HepG2 (cell line): ENCODE results near the gene NEDD8. TPM values are rescaled to one million over a fixed set of nuclear protein-coding genes. Genes with fewer than 3 reads are reported as not detected.

ENCODE experiments used
- BORCS8-MEF2B ChIP-seq: sonication (generic); formaldehyde crosslinking; IDR thresholded peaks from 2 replicates; pipeline ENCODE4 v1.8.0; 2022; ENCODE audit warnings: mild to moderate bottlenecking, missing genetic modification reagents
- EEA1 ChIP-seq: sonication (generic); formaldehyde crosslinking; IDR thresholded peaks from 2 replicates; pipeline ENCODE4 v1.5.1; 2020; ENCODE audit warnings: mild to moderate bottlenecking, missing genetic modification reagents, borderline replicate concordance
- FOXA1 ChIP-seq, 2 experiments: fragments of 450-650 bp in 1 of 2; sonication (generic) in 1 of 2; formaldehyde crosslinking in 1 of 2; IDR thresholded peaks; 2 replicates each; pipeline versions ENCODE4 v1.4.0 to v1.6.1; 2016 to 2020; ENCODE audit warnings: missing genetic modification reagents in 1 of 2
- KDM2A ChIP-seq: sonication (generic); formaldehyde crosslinking; IDR thresholded peaks from 2 replicates; pipeline ENCODE4 v1.4.0; 2020; ENCODE audit warnings: low read depth, missing genetic modification reagents, borderline replicate concordance
- MAX ChIP-seq: IDR thresholded peaks from 2 replicates; pipeline ENCODE4 v1.6.1; 2012; ENCODE audit warnings: inconsistent platforms
- NFRKB ChIP-seq: fragments of 450-650 bp; IDR thresholded peaks from 2 replicates; pipeline ENCODE4 v1.6.1; 2017
- NR2F2 ChIP-seq: IDR thresholded peaks from 2 replicates; pipeline ENCODE4 v1.6.1; 2012; ENCODE audit warnings: low read depth, inconsistent platforms, borderline replicate concordance
- POLR2A ChIP-seq, 2 experiments: IDR thresholded peaks; 2 replicates each; pipeline ENCODE4 v1.6.1; 2011; ENCODE audit warnings: low read depth in 2 of 2, low read length in 2 of 2, mild to moderate bottlenecking in 1 of 2, moderate library complexity in 1 of 2; ENCODE audit not compliant: insufficient read depth in 1 of 2
- PTBP1 ChIP-seq: fragments of 200-400 bp; formaldehyde crosslinking; IDR thresholded peaks from 2 replicates; pipeline ENCODE4 v1.6.1; 2018; ENCODE audit warnings: low read length, low read depth; ENCODE audit not compliant: poor library complexity, severe bottlenecking
- SMYD3 ChIP-seq: sonication (generic); formaldehyde crosslinking; IDR thresholded peaks from 2 replicates; pipeline ENCODE4 v1.8.1; 2023; ENCODE audit warnings: mild to moderate bottlenecking, missing genetic modification reagents
- SOX6 ChIP-seq, 2 experiments: fragments of 450-650 bp in 1 of 2; sonication (generic) in 1 of 2; formaldehyde crosslinking in 1 of 2; IDR thresholded peaks; 2 replicates each; pipeline versions ENCODE4 v1.4.0 to v1.6.1; 2017 to 2020; ENCODE audit warnings: antibody characterized with exemption in 1 of 2, mild to moderate bottlenecking in 1 of 2, missing genetic modification reagents in 1 of 2
- TOPORS ChIP-seq: sonication (generic); formaldehyde crosslinking; IDR thresholded peaks from 2 replicates; pipeline ENCODE4 v1.8.0; 2023; ENCODE audit warnings: mild to moderate bottlenecking, missing genetic modification reagents
- ZNF17 ChIP-seq: sonication (generic); formaldehyde crosslinking; IDR thresholded peaks from 2 replicates; pipeline ENCODE4 v1.5.0; 2020; ENCODE audit warnings: mild to moderate bottlenecking, missing genetic modification reagents
- ZNF275 ChIP-seq: sonication (generic); formaldehyde crosslinking; IDR thresholded peaks from 2 replicates; pipeline ENCODE4 v1.8.0; 2022; ENCODE audit warnings: missing genetic modification reagents, mild to moderate bottlenecking, inconsistent platforms, borderline replicate concordance
- ZNF383 ChIP-seq: sonication (generic); formaldehyde crosslinking; IDR thresholded peaks from 2 replicates; pipeline ENCODE4 v1.4.0; 2020; ENCODE audit warnings: missing genetic modification reagents, mild to moderate bottlenecking, borderline replicate concordance
- ZNF619 ChIP-seq: sonication (generic); formaldehyde crosslinking; IDR thresholded peaks from 2 replicates; pipeline ENCODE4 v1.4.0; 2020; ENCODE audit warnings: mild to moderate bottlenecking, missing genetic modification reagents
- ZNF83 ChIP-seq: sonication (generic); formaldehyde crosslinking; IDR thresholded peaks from 2 replicates; pipeline ENCODE4 v1.4.0; 2020; ENCODE audit warnings: missing genetic modification reagents, mild to moderate bottlenecking, borderline replicate concordance
- polyA plus RNA-seq, 8 experiments: library from polyadenylated mRNA; depleted of rRNA in 3 of 8; stranded (reverse) in 7 of 8; unstranded in 1 of 8; fragments of >200 nt; fragmentation: Illumina TruSeq in 4 of 8; extraction: Trizol in 4 of 8; gene quantifications; 2 replicates each; pipeline versions ENCODE4 v1.2.1 to v1.2.3, GENCODE V29; 2011 to 2016; ENCODE audit warnings: low read depth in 4 of 8, missing spikeins in 1 of 8, mixed read lengths in 1 of 8; ENCODE audit not compliant: insufficient read depth in 1 of 8
- total RNA-seq, 5 experiments: library from RNA; depleted of rRNA; stranded (reverse); fragments of >200 nt; fragmentation: Illumina TruSeq; extraction: Trizol; gene quantifications; 2 replicates each; pipeline ENCODE4 v1.2.3, GENCODE V29; 2016; ENCODE audit warnings: low read depth in 1 of 5
- TF ChIP-seq, protein P1 (sequence below): sonication (generic); formaldehyde crosslinking; IDR thresholded peaks from 2 replicates; pipeline ENCODE4 v1.4.0; 2020; ENCODE audit warnings: missing genetic modification reagents, borderline replicate concordance
- TF ChIP-seq, protein P2 (sequence below): sonication (generic); formaldehyde crosslinking; IDR thresholded peaks from 2 replicates; pipeline ENCODE4 v1.5.0; 2020; ENCODE audit warnings: mild to moderate bottlenecking, missing genetic modification reagents
- TF ChIP-seq, protein P3 (sequence below): IDR thresholded peaks from 2 replicates; pipeline ENCODE4 v1.6.1; 2012; ENCODE audit warnings: low read length, improper control_type of control experiment

The NEDD8 gene
- total and polyA plus RNA-seq, 2 of the 13 experiments (the other 11 are each of a cell fraction or from before 2014, with no cell fraction given) = 535 to 713 TPM

DNA sequence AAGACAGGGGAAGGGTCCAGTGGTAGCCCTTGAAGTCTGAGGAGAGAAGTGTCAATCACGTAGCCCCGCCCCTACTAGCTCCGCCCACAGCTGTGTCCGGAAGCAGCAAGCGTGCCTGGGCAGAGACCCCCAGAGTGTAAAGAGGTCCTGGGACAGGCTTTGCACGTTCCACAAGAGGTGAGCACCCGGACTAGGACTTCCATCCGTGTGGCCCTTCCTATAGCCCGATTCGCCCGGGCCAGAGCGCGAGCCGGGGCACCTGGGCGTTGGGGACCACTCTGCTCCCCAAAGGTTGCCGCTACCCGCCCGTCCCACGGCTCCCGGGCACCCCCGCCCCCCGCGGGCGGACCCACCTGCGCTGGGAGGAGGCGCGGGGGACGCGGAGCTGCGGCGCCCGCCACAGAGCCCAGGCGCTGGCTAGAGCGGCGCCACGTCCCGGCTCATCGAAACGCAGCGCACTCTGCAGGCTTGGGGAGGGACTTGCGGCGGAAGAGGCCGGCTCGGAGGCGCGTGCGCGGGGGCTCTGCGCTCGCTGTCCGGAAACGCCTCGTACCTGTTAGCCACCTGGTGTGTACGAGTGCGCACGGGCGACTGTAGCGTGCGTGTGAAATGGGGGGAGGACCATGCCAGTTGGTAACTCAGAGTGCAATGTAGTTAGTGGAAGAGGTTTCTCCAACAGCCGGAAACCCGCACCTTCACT, 39.1 kb upstream of the NEDD8 start, which contains the start of gene RABGGTA (continued):
- TF ChIP-seq KDM2A (peak; percentile 99), ZNF275 (CRISPR knock-in tag) (peak; percentile 100), BORCS8-MEF2B (CRISPR knock-in tag) (peak; percentile 99), ZNF619 (CRISPR knock-in tag) (peak; percentile 99), ZNF83 (CRISPR knock-in tag) (peak; percentile 97), MAX (no peak), NFRKB (no peak), EEA1 (peak; percentile 98), SOX6 (IDR thresholded peaks at IDR 0.05) (no peak), SOX6 (CRISPR knock-in tag; IDR thresholded peaks at IDR 0.05) (peak; percentile 76), PTBP1 (no peak), ZNF17 (peak; percentile 56; the same call in 1 of the 2 replicates), FOXA1 (IDR thresholded peaks at IDR 0.05) (no peak), FOXA1 (CRISPR knock-in tag; IDR thresholded peaks at IDR 0.05) (peak; percentile 84), ZNF383 (CRISPR knock-in tag) (no peak; the same call in none of the 2 replicates), NR2F2 (no peak), SMYD3 (CRISPR knock-in tag) (peak; percentile 100), POLR2A (IDR thresholded peaks at IDR 0.05; ENCODE audit: insufficient read depth in 1 of 2, low read depth in 2 of 2, low read length in 2 of 2) (peak in 1 of 2 experiments; percentile 96; a peak in 2 of 4 replicates), TOPORS (CRISPR knock-in tag) (peak; percentile 99)
- TF ChIP-seq, protein P1, sequence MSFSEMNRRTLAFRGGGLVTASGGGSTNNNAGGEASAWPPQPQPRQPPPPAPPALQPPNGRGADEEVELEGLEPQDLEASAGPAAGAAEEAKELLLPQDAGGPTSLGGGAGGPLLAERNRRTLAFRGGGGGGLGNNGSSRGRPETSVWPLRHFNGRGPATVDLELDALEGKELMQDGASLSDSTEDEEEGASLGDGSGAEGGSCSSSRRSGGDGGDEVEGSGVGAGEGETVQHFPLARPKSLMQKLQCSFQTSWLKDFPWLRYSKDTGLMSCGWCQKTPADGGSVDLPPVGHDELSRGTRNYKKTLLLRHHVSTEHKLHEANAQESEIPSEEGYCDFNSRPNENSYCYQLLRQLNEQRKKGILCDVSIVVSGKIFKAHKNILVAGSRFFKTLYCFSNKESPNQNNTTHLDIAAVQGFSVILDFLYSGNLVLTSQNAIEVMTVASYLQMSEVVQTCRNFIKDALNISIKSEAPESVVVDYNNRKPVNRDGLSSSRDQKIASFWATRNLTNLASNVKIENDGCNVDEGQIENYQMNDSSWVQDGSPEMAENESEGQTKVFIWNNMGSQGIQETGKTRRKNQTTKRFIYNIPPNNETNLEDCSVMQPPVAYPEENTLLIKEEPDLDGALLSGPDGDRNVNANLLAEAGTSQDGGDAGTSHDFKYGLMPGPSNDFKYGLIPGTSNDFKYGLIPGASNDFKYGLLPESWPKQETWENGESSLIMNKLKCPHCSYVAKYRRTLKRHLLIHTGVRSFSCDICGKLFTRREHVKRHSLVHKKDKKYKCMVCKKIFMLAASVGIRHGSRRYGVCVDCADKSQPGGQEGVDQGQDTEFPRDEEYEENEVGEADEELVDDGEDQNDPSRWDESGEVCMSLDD = peak; percentile 99
- TF ChIP-seq, protein P2, sequence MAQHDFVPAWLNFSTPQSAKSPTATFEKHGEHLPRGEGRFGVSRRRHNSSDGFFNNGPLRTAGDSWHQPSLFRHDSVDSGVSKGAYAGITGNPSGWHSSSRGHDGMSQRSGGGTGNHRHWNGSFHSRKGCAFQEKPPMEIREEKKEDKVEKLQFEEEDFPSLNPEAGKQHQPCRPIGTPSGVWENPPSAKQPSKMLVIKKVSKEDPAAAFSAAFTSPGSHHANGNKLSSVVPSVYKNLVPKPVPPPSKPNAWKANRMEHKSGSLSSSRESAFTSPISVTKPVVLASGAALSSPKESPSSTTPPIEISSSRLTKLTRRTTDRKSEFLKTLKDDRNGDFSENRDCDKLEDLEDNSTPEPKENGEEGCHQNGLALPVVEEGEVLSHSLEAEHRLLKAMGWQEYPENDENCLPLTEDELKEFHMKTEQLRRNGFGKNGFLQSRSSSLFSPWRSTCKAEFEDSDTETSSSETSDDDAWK = no peak
- TF ChIP-seq, protein P3, sequence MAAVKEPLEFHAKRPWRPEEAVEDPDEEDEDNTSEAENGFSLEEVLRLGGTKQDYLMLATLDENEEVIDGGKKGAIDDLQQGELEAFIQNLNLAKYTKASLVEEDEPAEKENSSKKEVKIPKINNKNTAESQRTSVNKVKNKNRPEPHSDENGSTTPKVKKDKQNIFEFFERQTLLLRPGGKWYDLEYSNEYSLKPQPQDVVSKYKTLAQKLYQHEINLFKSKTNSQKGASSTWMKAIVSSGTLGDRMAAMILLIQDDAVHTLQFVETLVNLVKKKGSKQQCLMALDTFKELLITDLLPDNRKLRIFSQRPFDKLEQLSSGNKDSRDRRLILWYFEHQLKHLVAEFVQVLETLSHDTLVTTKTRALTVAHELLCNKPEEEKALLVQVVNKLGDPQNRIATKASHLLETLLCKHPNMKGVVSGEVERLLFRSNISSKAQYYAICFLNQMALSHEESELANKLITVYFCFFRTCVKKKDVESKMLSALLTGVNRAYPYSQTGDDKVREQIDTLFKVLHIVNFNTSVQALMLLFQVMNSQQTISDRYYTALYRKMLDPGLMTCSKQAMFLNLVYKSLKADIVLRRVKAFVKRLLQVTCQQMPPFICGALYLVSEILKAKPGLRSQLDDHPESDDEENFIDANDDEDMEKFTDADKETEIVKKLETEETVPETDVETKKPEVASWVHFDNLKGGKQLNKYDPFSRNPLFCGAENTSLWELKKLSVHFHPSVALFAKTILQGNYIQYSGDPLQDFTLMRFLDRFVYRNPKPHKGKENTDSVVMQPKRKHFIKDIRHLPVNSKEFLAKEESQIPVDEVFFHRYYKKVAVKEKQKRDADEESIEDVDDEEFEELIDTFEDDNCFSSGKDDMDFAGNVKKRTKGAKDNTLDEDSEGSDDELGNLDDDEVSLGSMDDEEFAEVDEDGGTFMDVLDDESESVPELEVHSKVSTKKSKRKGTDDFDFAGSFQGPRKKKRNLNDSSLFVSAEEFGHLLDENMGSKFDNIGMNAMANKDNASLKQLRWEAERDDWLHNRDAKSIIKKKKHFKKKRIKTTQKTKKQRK = no peak
